Activated CD4-positive, CD25-positive, alpha-beta regulatory T cell treated with anti-CD3 and anti-CD28 coated beads, Interleukin-2, amount 50 U/mL, for 16 hours (primary cell): ENCODE data around the gene BCL7C.
"Not testable (repeated sequence)": the region's sequence is repeated elsewhere in the genome, so short reads cannot be mapped to it uniquely, and the experiment has no call there.

Experiments
- DNase-seq: peaks from one replicate; pipeline ENCODE4 v3.0.0-alpha.2; 2020; ENCODE audit warnings: low read depth, low spot score

BCL7C gene

GRCh38 chr16:30866031-30866430, 27.8 kb downstream of the BCL7C start:
- DNase-seq, result no peak

DNA sequence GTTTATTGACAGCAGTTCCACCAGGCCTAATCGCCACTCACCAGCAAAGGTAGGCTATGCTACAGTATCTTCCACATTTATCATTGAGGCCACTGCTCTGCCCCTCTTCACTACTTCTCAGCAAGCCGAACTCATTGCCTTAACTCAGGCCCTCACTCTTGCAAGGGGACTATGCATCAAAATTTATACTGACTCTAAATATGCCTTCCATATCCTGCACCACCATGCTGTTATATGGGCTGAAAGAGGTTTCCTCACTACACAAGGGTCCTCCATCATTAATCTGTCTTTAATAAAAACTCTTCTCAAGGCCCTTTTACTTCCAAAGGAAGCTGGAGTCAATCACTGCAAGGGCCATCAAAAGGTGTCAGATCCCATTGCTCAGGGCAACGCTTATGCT, 30.7 kb downstream of the BCL7C start:
- DNase-seq, result not testable (repeated sequence)

DNA sequence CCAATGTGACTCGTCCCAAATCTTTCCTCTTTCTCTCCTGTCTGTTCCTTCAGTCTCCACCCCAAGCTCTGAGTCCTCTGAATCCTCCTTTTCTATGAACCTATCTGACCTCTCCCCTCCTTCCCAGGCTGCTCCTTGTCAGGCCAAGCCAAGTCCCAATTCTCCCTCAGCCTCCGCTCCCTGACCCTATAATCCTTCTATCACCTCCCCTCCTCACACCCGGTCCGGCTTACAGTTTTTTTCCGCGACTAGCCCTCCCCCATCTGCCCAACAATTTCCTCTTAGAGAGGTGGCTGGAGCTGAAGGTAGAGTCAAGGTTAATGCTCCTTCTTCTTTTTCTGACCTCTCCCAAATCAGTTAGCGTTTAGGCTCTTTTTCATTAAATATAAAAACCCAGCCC, 33.1 kb downstream of the BCL7C start:
- not testable (repeated sequence) for DNase-seq

DNA sequence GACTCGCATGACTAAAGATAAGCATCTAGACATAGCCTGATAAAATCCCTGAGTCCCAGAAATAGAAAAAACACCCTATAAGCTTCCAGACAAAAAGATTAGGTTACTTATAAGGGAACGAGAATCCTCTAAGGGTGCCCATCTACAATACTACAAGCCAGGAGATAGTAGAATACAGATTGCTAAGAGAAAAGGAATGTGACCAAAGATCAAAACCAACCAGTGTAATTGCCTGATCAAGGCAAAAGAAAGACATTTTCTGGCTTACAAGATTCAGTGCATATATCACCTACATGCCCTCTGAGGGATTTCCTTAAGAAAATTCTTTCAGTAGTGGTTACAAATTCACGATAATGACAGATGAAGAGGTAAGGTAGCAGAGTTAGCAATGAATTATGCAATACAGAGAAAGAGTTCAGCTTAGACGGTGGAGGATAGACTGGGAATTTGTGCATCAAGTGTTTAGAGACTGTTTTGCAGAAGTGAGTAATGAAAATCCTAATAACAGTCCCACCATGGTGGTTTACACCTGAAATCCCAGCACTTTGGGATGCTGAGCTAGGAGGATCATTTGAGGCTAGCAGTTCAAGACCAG, 35.0 kb downstream of the BCL7C start:
- no peak for DNase-seq

- DNase-seq, result no peak
These were observed 35.8 kb downstream of the BCL7C start for GRCh38 chr16:30858111-30858495.

DNA sequence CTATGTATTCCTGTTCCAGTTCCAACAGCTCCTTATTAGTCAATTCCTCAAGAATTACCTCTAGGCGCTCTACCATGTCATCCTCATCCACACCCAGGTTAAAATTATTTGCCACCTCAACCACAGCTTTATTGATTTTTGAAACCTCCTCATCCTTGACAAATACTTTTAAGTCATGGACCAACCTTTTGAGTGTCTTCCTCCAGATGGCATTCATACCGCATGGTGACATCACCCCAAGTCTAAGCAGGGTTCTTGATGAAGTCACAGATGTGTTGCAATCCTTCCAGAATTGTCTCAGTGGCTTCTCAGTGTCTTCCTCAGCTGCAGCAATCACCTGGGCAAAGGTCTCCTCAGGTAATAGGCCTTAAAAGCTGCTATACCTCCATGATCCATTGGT, 40.1 kb downstream of the BCL7C start:
- DNase-seq, result no peak

DNA sequence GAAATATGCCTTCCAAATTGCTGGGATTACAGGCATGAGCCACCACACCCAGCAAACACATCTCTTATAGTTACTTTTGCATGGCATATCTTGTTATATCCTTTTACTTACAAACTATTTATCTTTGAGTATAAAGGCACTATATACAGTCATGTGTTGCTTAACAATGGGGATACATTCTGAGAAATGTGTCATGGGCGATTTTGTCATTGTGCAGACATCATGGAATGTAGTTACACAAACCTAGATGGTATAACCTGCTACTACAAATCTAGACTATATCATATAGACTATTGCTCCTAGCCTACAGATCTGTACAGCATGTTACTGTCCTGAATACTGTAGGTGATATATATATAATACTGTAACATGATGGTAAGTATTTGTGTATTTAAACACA, 43.6 kb downstream of the BCL7C start:
- no peak for DNase-seq

- DNase-seq, result no peak
These were observed 47.1 kb downstream of the BCL7C start for GRCh38 chr16:30846649-30847402.

DNA sequence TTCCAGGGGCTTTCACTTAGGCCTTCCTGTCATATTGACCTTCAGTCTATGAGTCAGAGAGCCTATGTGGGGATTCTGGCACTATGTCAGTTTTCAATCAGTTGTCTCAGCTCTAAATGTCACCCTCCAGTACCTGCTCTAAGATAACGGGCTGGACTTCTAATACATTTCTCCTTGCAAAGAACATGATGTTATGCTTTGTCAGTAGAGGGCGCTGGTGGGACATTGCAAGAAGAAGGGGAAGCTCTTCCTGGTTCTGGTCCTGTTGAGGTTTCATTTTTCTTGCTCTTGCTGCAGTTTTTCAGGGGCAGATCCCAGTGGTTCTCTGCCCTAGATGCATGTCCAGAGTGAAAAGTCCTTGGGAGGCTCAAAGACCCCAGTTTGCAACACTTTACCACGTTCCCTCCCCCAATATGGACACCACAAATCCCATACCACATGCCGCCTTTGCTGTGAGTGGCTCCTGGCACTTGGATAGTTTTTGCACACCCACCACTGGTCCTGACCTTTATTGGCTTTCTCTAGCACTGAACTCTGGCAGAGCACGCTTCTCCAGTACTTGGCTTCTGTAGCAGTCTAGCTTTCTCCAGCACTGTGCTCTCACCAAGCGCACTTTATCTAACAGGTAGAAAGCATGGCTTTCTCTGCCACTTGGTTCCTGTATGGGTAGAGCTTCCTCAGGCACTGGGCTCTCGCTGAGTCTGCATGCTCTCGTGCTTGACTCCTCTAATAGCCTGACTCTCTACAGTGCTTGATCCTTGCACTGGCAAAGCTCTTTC, 49.0 kb downstream of the BCL7C start:
- DNase-seq, result peak; percentile 69

GRCh38 chr16:30844346-30844670, 49.6 kb downstream of the BCL7C start:
- DNase-seq, result no peak

- DNase-seq, result no peak
These were observed 50.4 kb downstream of the BCL7C start for GRCh38 chr16:30843501-30843900.

GRCh38 chr16:30842971-30843370, 50.9 kb downstream of the BCL7C start:
- no peak for DNase-seq

GRCh38 chr16:30841332-30841731, 52.5 kb downstream of the BCL7C start:
- no peak for DNase-seq

DNA sequence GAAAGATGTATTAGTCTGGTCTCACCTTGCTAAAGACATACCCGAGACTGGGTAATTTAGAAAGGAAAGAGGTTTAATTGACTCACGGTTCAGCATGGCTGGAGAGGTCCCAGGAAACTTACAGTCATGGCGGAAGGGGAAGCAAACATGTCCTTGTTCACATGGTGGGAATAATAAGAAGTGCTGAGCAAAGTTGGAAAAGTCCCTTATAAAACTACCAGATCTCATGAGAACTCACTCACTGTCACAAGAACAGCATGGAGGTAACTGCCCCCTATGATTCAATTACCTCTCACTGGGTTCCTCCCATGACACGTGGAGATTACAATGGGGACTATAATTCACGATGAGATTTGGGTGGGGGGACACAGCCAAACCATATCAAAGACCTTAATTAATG, 53.3 kb downstream of the BCL7C start:
- DNase-seq, result no peak

GRCh38 chr16:30839523-30840227, 54.2 kb downstream of the BCL7C start:
- DNase-seq, result no peak

DNA sequence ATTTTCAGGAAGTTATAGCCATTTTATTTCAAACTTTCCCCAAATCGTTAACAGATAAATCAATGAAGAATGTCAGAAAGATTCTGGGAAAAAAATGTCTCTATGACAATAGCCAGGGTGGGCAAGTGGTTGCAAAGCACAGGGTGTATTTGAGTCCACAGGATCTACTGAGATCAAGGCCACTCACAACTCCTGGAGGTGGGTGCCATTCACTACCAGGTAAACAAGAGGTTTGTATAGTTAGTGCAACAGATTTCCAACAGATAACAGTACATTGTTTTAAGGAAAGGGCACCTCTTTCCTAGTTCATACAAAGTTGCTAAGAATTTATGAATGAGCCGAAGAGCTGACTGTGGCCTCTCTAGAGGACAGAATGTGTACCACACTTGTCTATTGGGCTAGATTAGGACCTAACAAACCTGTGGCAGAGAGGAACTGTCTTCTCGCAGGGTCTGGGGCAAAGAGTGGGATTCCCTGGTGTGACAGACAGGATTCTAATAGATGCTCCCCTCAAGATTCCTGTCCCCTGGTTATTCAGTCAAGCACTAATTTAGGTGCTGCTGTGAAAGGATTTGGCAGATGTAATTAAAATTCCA, 54.9 kb downstream of the BCL7C start:
- DNase-seq, result no peak

- no peak for DNase-seq
These were observed 56.0 kb downstream of the BCL7C start for GRCh38 chr16:30837904-30838303.
